ENCODE measurements around the gene DYSF. TPM values are rescaled to one million over a fixed set of nuclear protein-coding genes. Genes with fewer than 3 reads are reported as not detected.

Gene DYSF
- total RNA-seq, 1 experiment from 2014 or later, result 3.7 TPM

GRCh38 chr2:71686781-71687180 is 233.4 kb downstream of the DYSF start:
- DNase-seq (ENCODE audit: low read depth), result no peak

DNA sequence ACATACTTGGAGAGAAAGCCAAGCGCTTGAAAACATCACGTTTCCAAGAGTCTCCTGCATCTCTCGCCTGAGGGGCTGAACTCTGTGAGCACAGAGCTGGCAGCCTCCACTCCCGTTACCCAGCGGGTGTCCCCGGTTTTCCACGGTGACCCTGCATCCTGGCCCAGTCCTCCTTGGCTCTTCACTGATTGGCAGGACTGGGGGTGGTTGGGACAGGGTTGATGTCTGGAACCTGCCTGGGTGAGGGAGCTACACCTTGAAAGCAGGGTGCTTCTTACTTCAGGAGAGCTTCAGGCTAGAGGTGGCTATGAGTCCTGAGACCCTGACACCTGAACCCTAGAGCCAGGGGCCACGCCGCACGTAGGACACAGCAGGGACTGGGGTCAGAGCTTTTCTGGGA is 234.1 kb downstream of the DYSF start:
- no peak for DNase-seq (ENCODE audit: low read depth)

DNA sequence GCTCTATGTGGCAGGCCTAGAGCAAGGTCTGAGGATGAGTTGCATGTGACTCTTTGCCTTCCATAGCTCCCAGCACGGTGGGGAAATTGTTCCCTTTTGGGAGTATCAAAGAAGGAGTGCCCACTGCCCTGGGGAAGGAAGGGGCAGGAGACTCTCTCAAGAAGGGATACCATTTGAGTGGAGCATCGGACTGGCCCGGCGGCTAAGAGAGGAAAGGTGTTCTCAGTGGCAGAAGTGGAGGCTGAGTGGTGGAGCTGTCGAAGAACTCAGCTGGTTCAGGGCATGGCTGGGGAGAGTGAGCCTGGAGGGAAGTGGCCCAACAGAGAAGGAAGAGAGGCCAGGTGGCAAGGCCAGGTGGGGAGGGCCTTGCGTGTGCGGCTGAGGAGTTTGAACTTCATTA is 235.2 kb downstream of the DYSF start:
- no peak for DNase-seq (ENCODE audit: low read depth)

GRCh38 chr2:71689393-71689792 is 236.0 kb downstream of the DYSF start:
- DNase-seq (ENCODE audit: low read depth), result no peak

DNA sequence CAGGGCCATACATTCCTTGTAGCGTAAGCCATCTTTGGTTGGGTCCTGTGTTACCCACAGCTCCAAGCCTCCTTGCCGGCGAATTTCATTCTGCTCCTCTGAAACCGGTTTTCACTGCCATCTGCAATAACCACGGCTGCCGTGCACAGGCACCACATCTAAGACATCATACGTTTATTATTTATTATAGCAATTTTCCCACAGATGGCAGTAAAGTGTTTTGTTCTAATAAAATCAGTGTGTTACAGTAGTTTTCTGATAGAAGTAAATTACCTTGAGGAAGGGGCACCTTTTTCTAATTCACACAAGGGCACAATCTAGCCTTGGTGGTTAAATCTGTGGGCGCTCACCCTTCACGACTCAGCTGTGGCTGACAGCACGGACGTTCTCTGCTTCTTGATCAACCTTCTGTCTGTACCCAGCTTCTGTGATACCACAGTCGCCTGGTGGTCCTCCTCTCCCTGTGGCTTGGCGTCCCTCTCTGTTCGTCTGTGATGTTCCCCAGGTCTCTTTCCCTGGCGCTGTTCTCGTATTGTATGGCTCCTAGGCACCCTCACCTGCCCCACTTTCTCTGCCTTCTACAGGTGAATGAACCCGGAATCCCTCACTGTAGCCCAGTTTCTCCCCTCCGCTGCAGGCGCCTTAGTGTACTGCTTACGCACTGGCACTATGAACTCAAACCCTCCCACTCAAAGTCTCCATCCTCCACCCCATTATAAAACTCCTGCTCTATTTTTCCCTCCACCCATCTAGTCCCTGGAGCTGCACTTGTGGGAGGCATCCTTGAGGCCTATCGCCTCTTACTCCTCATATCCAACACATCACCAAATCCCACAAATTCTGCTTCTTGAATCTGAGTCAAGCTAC is 236.8 kb downstream of the DYSF start:
- no peak for DNase-seq (ENCODE audit: low read depth)

DNA sequence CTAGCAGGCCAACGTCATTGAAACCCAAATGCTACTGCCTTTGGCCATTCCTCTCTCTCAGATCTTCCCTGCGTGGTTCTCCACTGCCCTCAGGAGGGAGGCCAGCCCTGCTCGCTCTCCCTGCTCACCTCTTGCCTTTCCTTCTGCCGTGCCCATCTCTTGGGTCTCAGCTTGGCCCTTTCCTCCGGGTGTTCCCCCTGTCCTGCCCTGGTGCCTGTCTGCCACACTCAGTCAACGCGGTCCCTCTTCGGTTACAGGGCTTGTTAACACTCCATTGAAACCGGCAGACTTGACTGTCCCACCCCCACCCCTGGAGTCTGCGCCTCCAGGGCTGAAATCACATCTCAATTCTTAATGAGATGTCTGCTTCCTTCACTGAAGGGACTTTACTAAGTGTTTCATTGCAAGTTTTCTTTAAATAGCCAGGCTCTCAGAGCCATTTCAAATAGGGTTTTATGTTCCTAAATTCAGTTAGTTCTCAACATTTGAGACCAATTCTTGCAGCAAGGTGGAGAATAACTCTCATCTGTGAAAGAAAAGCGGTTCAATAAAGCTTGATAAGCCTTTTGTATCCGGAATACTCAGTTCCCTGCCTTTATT is 237.6 kb downstream of the DYSF start:
- DNase-seq (ENCODE audit: low read depth), result no peak

GRCh38 chr2:71691747-71692441 is 238.5 kb downstream of the DYSF start:
- DNase-seq (ENCODE audit: low read depth), result no peak

DNA sequence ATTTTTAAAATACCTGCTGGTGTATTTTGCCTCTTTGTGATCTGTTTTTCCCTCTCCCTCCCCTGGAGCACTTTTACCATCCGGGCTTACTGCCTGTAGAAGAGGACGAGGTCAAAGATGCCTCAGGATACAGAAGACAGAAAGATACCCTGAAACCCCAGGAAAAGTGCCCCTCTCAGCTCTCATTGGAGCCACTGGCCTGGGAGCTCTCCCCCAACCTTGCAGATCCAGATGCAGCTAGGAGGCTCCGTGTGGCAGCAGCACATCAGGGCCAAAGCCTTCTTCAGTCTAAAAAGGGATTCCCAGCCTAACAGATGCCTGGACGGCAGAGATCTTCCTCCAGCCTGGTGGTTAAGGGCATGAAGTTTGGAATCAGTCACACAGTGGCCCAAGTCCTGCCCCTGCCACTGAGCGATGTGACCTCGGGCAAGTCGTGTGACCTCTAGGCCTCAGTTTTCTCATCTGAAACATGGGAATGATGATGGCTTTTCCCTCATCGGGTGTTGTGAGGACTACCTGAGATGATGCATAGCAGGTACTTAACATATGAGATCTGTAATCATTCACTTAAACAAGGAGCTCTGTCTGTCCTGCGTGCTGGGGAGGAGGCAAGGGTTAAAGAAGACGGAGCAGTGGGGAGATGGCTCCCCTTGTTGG is 239.4 kb downstream of the DYSF start:
- no peak for DNase-seq (ENCODE audit: low read depth)

DNA sequence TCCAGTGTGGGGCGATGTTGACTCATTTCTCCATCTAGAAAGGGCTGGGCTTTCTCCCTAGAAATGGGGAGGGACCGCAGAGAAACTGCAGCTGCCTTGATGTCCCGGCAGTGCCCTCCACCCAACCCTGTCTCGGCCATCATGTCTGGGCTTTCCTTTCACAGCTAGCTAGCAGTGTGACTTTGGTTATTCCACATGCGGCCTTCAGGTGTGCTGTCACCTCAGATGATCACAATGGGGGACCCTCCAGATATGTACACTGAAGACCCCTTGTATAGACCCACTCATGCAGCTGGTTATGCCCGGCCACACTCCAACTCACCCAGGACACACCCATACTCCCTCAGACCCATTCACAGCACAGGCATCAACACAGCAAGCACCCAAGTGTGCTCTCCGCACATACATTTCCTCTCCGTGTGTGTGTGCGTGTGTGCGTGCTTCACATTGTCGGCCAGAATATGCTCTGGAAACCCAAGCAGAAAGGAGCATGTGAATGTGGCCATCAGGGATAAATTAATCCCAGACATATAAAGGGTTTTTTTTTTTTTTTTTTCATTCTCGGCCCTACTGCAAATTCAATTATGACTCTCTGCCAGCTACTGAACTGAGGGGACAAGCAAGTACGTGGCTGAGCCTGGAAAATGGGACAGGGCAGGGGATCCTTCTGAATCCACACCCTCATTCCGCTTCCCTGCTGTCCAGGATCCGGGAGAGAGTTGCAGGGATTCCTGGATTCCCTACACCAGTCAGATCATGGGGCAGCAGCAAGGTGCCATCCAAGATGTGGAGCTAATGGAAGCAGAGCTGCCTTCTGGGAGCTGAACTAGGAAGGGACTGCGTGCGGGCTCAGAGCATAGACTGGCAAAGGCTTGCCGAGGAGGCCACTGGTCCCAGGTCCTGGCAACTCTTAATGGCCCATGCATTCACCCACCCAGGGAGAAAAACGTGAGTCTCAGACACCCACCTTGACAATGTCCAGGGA is 240.2 kb downstream of the DYSF start:
- DNase-seq (ENCODE audit: low read depth), result no peak

- no peak for DNase-seq (ENCODE audit: low read depth)
Observed at GRCh38 chr2:71694501-71695234, 241.3 kb downstream of the DYSF start.

GRCh38 chr2:71695235-71696120 is 242.1 kb downstream of the DYSF start:
- DNase-seq (ENCODE audit: low read depth), result no peak

GRCh38 chr2:71696381-71696780 is 243.0 kb downstream of the DYSF start:
- DNase-seq (ENCODE audit: low read depth), result no peak

DNA sequence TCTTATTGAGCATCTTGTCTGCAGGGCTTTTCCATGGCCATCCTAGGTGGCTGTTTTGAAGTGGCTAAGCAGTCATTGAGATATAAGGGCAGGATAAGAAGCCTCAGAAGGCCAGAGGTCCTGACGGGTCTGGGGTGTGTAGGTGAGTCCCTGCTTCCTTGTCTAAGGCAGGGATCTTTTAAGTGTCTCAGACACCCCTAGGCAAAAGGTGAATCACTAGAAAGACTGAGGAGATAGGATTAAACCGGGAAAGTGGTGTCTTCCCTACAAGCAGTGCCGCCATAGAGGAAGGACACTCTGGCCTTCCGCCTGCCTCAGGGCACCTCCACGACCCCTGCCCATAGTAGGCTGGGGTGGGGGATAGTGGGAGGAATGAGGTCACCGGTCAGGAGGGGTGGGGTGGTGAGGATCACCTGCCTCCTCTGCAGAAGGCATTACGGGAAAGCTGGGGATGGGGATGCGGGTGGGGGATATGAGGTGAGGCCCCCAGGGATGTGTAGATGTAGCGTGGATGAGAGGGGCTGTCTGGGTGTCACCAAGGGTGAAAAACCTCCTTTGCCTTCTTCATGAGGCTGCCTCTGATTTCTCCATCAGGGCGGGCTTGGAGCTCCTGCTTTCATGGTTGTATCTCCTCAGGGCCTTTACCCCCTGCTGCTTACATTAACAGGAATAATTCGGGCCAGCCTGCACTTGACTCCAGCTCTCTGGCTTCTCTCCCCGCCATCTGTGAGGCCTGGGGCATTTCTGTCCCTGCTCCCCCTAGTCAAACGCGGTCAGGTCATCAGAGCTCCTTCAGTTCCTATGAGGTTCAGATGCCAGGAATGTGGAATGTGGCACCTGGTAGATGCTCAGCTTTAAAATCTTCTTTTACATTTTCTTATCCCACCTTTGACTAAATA is 244.0 kb downstream of the DYSF start:
- no peak for DNase-seq (ENCODE audit: low read depth)

GRCh38 chr2:71699428-71699827 is 246.1 kb downstream of the DYSF start:
- no peak for DNase-seq (ENCODE audit: low read depth)

DNA sequence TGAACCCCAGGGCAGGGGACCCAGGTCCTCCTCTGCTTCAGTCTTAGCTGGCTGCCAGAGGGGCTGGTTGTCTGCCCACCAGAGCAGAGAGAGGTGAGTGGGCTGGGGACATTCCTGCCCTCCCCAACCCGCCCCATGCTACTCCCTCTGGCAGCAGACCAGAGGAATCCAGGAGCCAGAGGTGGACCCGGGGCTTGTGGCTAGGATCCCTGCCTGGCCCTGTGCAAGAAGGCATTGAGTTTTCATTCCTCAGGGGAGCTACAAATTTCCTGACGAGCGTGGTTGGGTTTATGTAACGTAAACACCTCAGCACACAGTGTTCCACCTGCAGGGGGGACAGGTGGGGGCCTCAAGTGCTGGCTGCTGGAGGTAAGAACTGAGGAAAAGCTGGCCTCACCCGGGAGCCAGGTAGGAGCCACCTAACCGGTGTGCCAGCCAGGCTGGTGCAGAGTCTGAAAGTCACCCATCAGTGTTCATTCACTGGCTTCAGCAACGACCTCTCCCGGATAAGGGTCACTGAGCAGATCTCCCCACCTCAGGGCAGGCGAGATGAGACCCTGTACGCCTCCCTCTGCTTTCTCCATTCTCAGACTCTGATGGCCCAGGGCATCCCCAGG is 246.8 kb downstream of the DYSF start:
- no peak for DNase-seq (ENCODE audit: low read depth)

DNA sequence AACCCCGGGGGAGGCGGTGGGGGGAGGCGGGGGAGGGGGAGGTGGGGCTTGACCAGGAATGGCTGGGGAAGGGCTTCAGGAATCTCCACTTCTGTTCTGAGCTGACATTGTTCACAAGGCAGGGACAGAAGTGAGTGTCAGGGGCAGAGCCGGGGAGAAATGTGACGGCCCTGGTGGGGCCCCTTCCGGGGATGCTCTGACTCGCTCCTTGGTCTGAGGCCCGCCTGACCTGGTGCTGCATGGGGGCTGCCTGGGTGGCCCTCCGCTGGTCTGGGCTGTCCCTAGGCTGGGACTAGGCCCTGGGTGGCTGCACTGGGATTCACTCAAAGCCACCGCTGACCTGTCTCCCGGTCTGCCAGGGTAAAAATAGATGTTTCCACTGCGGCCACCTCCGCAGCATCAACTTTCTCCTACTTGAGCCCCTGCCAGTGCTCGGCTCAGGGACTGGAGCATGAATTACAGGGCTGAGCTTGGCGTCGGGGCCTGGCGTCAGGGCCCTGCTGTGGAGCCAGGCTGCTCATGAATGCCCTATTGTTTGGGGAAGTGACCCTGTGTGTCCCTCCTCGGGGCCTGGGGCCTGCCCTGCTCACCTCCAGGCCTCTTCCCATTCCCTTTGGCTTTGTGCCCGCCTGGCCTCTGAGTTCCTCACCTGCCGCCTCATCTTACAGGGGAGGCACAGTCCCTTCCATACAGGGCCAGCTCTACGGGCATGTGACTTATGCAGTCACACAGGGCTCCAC is 247.5 kb downstream of the DYSF start:
- no peak for DNase-seq (ENCODE audit: low read depth)
